Osteocyte (in vitro differentiated cells): ENCODE results near the gene TARP.
"Not testable (repeated sequence)": the region's sequence is repeated elsewhere in the genome, so short reads cannot be mapped to it uniquely, and the experiment has no call there.

ENCODE experiments used
- DNase-seq: peaks from one replicate; pipeline ENCODE4 v3.0.0; 2021; ENCODE audit warnings: mixed read lengths; ENCODE audit not compliant: unreplicated experiment; ENCODE audit errors: extremely low spot score
- H3K27ac Mint-ChIP-seq: one replicate; pipeline ENCODE4 v1.8.0; 2021; ENCODE audit warnings: mild to moderate bottlenecking, mixed read lengths; ENCODE audit not compliant: unreplicated experiment
- H3K27me3 Mint-ChIP-seq: one replicate; pipeline ENCODE4 v1.8.0; 2021; ENCODE audit warnings: mixed read lengths; ENCODE audit not compliant: unreplicated experiment
- H3K36me3 Mint-ChIP-seq: one replicate; pipeline ENCODE4 v1.8.0; 2021; ENCODE audit warnings: mixed read lengths; ENCODE audit not compliant: unreplicated experiment
- H3K4me1 Mint-ChIP-seq: one replicate; pipeline ENCODE4 v1.8.0; 2021; ENCODE audit warnings: mixed read lengths; ENCODE audit not compliant: unreplicated experiment
- H3K4me3 Mint-ChIP-seq: one replicate; pipeline ENCODE4 v1.8.0; 2021; ENCODE audit warnings: mild to moderate bottlenecking, moderate library complexity, mixed read lengths; ENCODE audit not compliant: unreplicated experiment
- H3K9me3 Mint-ChIP-seq: one replicate; pipeline ENCODE4 v1.8.0; 2021; ENCODE audit warnings: mixed read lengths; ENCODE audit not compliant: unreplicated experiment
- CTCF ChIP-seq: fragments of 200-600 bp; sonication (generic); IDR thresholded peaks from 2 replicates; pipeline ENCODE4 v1.5.0; 2021; ENCODE audit warnings: antibody characterized with exemption, mild to moderate bottlenecking, moderate library complexity

TARP gene

GRCh38 chr7:38235606-38236005 is 37.8 kb downstream of the TARP start:
- no peaks in the 10 kb centered on the region for H3K4me1 Mint-ChIP-seq
- no peak overlapping the region for H3K27ac Mint-ChIP-seq
- H3K36me3 Mint-ChIP-seq, result peaks cover 15% of the 10 kb centered on the region
- H3K9me3 Mint-ChIP-seq, result no peaks in the 10 kb centered on the region
- no peaks in the 10 kb centered on the region for H3K27me3 Mint-ChIP-seq
- no peak for DNase-seq
- TF ChIP-seq CTCF, result no peak
- H3K4me3 Mint-ChIP-seq, result no peak overlapping the region

GRCh38 chr7:38234759-38235158 is 38.7 kb downstream of the TARP start:
- not testable (repeated sequence) for H3K4me3 Mint-ChIP-seq, DNase-seq, H3K4me1 Mint-ChIP-seq, H3K27ac Mint-ChIP-seq, H3K27me3 Mint-ChIP-seq, H3K9me3 Mint-ChIP-seq
- peaks cover 24% of the 10 kb centered on the region for H3K36me3 Mint-ChIP-seq

- Mint-ChIP-seq H3K4me1 (no peaks in the 10 kb centered on the region), H3K27me3 (no peaks in the 10 kb centered on the region), H3K9me3 (no peaks in the 10 kb centered on the region), H3K4me3 (no peak overlapping the region), H3K36me3 (peaks cover 35% of the 10 kb centered on the region), H3K27ac (no peak overlapping the region)
- no peak for DNase-seq
- no peak for TF ChIP-seq CTCF
Measured at GRCh38 chr7:38232502-38233366, 40.7 kb downstream of the TARP start.

- Mint-ChIP-seq H3K4me1 (no peaks in the 10 kb centered on the region), H3K9me3 (no peaks in the 10 kb centered on the region), H3K27me3 (no peaks in the 10 kb centered on the region), H3K36me3 (peaks cover 40% of the 10 kb centered on the region), H3K27ac (no peak overlapping the region), H3K4me3 (no peak overlapping the region)
- no peak for TF ChIP-seq CTCF
- DNase-seq, result no peak
Measured at GRCh38 chr7:38229884-38230642, 43.4 kb downstream of the TARP start.

GRCh38 chr7:38229386-38229785 is 44.0 kb downstream of the TARP start:
- no peaks in the 10 kb centered on the region for H3K9me3 Mint-ChIP-seq
- H3K27me3 Mint-ChIP-seq, result no peaks in the 10 kb centered on the region
- TF ChIP-seq CTCF, result no peak
- no peak for DNase-seq
- H3K4me1 Mint-ChIP-seq, result no peaks in the 10 kb centered on the region
- no peak overlapping the region for H3K27ac Mint-ChIP-seq
- peaks cover 40% of the 10 kb centered on the region for H3K36me3 Mint-ChIP-seq
- no peak overlapping the region for H3K4me3 Mint-ChIP-seq
